Measurements from ENCODE around the gene IGF2R.
"Not testable (repeated sequence)": the region's sequence is repeated elsewhere in the genome, so short reads cannot be mapped to it uniquely, and the experiment has no call there.

Gene IGF2R

DNA sequence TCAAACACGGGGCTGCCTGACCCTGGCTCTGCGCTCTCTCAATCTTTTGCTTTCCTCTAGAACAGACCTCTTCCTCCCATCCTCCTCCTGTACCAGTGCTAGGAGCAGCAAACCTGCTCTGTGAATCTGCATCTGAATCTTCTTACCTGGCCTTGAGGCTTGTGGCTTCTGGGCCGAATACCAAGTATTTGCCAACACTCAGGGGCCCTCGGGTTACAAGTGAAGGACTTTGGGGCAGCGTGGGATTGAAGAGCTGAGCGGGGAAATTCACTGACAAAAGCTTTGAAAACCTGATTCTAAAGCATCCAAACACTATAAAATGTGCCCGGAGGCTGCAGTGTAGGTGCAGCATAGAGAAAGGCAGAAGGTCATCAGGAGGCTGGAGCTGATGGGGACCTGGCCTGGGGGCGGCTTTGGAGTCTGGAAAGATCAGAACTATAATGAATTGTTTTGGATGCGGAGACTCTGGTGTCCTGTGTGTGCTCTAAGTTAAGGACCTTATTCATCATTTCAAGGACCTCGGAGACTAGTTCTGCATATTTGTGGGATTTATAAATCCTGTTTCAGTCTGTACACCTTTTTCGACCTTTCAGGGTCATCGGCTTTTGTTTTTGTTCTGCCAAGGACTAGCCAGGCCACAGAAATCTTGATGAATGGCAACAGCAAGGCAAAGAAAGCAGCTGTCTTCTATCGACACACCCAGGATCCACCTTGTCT, 16.4 kb upstream of the IGF2R start:
- no peak for DNase-seq (ENCODE audit: low read depth)

DNA sequence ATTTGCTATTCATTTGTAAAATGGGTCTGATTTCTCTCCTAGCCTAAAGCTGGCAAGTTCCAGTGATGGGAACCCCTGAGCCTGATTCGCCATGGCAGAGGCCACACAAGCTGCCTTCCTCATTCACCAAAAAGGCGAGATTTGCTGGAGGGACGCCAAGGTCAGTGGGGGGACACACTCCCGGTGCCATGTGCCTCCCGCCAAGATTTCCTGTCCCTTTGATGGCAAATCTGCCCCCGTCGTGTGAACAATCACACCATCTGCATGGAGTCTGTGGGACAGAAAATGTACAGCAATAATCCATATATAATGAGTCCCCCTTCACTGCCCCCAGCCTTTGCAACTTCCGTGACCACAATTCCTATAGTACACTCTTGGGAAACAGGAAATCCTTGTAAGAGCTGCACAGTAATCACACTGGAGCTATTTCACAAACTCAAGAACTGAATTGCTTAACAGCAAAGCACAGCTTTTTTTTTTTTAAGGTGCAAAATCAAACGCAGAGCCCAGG, 15.7 kb upstream of the IGF2R start:
- DNase-seq (ENCODE audit: low read depth) = no peak

DNA sequence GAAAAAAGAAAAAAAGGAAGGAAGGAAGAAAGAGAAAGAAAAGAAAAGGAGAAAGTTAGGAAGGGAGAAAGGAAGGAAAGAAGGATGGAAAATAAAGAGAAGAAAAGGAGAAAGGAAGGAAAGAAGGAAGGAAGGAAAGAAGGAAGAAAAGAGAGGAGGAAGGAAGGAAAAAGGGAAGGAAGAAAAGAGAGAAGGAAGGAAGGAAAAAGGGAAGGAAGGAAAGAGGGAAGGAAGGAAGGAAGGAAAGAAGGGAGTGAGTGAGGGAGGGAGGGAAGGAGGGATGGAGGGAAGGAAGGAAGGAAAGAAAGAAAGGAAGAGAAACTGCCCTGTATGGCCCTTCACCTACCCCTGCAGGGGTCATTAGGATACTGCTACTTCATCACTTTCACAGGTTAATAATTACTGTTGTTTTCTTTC, 12.9 kb upstream of the IGF2R start:
- no peak for DNase-seq (ENCODE audit: low read depth)

DNA sequence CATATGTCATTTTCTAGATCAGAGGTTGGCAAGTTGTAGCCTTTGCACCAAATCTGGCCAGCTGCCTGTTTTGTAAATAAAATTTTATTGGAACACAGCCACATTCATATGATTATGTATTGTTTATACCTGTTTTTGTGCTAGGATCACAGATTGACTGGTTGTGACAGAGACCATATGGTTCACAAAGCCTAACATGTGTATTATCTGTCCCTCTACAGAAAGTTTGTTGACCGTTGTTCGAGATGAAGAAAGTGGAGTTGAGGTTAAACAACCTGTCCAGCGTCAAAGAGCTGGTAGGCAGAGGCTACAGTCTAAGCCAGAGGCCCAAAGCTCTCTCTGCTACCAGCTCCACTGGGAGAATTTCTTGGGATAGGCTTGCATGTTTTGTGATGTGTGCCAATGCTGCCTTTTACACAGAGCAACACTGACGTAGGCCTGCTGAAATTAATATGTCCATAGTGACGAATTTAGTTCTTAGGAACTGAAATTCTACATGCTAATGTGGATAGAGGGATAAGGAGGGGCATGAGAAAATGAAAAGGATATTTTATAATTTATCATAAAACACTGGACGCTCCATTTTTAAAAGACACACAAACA, 11.7 kb upstream of the IGF2R start:
- DNase-seq (ENCODE audit: low read depth) = no peak

DNA sequence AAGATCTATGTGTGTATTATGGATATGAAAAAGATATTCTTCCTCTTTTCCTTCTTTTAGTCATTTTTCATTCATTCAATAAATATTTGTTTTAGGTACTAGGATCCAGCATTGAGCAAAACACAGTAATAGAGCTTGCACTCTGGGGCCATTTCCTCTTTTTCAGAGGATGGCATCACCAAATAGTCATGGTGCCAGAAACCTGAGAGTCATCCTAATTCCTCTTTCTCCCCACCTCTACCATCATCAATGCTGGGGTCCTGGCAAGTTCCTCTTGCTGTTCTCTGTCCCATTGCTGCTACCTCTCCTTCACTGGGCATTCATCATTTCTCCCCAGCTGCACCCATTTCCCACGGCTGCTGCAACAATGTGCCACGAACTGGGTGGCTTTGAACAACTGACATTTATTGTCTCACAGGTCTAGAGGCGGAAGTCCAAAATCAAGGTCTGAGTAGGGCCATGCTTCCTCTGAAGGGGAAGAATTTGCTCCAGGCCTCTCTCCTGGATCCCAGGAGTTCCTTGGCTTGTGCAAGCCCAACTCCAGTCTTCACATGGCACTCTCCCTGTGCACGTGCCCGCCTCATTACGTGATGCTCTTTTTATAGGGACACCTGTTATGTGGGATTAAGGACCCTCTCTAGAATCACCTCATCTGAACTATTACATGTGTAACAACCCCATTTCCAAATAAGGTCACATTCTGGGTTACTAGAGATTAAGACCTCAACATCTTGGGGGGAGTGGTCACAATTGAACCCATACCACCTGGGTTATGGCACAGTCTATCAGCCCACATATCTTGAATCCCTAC, 9.5 kb upstream of the IGF2R start:
- no peak for DNase-seq (ENCODE audit: low read depth)

DNA sequence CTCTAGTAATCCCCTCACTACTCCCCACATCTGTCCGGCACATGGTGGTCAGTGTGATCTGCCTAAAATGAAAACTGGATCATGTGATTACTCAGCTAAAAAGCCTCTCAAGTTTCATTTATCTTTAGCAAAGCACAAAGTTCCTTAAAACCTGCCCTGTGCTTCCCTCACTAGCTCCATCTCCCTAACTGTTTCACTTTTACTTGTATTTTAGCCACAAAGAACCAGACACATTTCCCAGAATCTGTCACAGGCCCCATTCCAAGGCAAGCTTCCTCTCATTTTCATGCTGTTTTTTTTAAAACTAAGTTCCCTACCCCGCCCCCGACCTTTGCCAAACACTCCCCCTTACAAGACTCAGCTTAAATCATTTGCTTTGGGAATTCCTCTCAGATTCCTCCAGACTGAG, 8.9 kb upstream of the IGF2R start:
- DNase-seq (ENCODE audit: low read depth) = no peak

DNA sequence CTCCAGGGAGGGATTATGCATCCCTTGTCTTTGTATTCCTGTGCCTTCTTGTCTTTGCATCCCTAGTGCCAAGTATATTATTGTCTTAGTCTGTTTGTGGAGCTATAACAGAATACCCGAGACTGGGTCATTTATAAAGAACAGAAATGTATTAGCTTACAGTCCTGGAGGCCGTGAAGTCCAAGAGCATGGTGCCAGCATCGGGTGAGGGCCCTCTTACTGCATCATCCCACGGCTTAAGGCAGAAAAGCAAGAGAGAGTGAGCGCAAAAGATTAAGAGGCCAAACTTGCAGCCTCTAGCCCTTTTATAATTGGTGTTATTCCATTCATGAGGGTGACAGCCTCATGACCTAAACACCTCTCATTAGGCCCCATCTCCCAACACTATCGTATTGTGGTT, 8.4 kb upstream of the IGF2R start:
- no peak for DNase-seq (ENCODE audit: low read depth)

DNA sequence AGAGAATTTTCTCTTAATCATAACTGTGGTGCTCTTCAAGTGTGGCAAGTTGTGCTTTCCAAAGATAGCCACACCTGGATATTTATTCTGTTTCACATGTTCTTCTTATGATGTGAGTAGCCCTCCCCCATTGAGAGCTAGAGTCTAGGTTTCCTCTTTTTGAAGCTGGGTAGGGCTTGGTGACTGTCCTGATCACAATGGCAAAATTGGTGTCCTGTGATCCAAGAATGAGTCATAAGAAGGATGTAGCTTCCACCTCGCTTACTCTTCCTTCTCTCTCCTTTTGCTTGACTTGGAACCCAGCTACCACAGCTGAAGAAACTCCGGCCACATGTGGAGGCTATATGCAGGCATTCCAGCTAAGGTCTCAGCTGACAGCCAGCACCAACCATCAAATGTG, 7.4 kb upstream of the IGF2R start:
- DNase-seq (ENCODE audit: low read depth) = no peak

DNA sequence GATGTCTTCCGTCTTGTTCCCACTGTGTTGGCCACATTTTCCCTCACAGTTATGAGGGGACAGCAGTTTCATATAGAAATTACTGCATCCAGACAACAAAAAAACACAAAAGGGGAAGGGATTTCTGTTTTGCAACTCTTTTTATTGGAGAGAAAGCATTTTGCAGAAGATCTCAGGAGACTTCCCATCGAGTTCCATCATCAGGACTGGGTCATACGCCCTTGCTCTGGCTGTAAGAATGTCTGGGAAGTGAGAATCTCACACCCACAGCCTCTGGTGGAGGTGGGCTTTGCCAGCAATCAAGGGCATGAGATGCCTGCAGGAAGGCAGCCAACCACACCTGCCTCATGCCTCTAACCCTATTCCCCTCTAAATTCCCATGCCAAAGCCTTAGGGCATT, 5.8 kb upstream of the IGF2R start:
- no peak for DNase-seq (ENCODE audit: low read depth)

DNA sequence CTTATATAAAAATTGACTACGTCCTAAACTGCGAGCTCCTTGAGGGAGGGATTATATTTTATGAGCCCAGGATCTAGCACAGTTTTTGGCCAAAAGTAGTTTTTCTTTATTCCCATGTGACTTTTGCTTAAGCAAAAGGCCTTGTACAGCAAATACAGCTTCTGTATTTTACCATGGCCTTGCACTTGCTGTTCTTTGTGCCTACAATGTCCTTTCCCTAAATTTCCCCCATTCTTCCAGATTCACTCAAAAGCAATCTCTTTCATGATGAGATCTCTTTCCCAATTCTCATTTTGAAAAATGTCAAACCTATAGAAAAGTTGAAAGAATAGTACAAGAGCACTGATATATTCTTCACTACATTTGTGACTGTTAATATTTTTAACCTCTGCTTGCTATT, 4.8 kb upstream of the IGF2R start:
- no peak for DNase-seq (ENCODE audit: low read depth)

DNA sequence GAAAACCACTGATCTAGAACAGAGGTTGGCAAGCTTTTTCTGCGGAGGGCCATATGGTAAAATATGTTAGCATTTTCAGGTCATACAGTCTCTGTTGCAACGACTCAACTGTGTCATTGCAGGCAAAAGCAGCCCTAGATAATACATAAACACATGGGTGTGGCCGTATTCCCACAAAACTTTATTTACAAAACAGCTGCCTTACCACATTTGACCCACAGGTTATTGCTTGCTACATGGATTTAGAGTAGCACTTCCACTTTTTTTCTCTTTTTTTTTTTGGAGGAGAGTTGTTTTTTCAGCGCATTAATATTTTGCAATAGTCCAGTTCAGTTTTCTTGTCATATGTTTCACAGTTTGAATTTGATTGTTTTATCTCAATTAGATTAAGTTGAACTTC, 2.5 kb upstream of the IGF2R start:
- DNase-seq (ENCODE audit: low read depth) = no peak

DNA sequence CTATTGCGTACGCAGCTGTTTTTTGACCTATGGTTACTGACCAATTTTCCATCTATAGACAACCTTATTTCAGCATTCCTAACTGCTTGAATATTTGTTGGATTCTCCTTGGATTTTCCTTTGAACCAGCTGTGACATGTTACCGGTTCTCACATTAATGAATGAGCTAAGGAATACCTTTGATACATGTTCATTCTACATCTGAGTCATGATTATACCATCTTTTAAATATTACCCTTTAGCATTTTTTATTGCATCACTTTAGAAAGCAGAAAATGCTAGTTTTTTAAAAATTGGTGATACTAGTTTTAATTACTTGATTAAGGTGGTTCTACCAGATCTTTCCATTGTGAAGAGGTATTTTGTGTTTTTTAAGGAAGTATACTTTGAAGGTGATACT, 1.9 kb upstream of the IGF2R start:
- no peak for DNase-seq (ENCODE audit: low read depth)

DNA sequence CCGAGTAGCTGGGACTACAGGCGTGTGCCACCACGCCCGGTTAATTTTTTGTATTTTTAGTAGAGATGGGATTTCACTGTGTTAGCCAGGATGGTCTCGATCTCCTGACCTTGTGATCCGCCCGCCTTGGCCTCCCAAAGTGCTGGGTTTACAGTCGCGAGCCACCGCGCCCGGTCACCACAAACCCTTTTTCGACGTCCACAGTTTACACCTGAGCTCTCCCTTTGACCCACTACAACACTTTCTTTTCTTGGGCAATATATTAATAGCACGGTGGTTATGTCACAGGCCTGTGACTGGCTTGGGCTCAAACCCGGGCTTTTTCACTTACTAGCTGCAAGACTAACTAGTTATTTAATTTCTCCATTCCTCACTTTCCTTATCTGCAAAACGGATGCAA, 1.3 kb upstream of the IGF2R start:
- not testable (repeated sequence) for DNase-seq (ENCODE audit: low read depth)

DNA sequence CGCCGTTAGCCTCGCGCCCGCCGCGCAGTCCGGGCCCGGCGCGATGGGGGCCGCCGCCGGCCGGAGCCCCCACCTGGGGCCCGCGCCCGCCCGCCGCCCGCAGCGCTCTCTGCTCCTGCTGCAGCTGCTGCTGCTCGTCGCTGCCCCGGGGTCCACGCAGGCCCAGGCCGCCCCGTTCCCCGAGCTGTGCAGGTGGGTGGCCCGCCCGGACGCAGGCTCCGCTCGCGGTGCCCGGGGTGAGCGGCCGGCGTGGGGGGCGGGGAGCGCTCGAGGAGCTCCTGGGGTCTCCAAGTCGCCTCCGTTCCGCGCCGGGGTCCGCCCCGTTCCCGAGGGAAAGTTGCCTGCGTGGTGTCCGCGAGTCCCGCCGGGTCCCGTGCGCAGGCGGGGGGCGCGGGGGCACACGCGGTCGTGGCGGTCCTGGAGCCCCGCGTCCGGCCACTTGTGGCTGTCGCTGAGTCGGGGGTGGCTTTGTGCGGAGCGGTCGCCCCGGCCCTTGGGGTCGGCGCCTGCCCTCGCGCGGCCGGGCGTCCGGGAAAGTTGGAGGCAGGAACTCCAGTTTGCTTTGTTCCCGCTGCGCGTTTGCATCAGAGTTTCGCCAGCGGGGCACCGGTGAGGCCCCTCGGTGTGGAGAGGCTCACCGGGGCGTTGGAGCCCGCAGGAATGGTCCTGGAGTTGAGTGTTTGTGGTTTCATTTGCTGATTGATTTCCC, 476 bp downstream of the IGF2R start:
- DNase-seq (ENCODE audit: low read depth) = no peak

DNA sequence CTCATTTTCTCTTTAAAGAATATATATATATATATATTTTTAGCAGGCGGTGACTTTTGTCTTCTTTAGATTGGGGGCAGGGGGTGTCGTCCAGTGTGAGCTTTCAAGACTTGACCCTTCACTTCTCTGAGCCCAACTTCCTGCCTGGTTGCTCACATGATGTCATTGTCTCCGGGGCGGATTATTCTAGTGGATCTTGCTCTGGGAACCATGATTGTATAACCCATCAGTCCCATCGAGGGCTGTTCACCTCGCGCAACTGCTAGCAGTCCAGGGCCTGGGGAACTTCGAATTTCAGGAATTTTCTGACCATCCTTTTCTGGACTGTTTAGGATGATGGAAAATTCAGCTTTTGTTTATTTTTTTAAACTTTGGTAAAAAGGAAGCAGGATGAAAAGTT, 1.0 kb downstream of the IGF2R start:
- no peak for DNase-seq (ENCODE audit: low read depth)

DNA sequence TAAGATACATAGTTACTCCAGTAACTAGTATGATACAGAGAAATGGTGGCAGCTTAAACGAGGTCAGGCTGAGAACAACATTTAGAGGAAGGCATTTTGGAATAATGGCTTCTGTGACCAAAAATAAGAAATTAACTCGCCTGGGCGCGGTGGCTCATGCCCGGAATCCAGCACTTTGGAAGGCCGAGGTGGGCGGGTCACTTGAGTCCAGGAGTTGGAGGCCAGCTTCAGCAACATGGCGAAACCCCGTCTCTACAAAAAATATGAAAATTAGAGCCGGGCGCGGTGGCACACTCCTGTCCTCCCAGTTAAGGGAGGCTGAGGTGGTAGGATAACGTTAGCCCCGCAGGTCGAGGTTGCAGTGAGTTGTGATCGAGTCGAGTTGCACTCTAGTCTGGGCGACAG, 1.8 kb downstream of the IGF2R start:
- no peak for DNase-seq (ENCODE audit: low read depth)

DNA sequence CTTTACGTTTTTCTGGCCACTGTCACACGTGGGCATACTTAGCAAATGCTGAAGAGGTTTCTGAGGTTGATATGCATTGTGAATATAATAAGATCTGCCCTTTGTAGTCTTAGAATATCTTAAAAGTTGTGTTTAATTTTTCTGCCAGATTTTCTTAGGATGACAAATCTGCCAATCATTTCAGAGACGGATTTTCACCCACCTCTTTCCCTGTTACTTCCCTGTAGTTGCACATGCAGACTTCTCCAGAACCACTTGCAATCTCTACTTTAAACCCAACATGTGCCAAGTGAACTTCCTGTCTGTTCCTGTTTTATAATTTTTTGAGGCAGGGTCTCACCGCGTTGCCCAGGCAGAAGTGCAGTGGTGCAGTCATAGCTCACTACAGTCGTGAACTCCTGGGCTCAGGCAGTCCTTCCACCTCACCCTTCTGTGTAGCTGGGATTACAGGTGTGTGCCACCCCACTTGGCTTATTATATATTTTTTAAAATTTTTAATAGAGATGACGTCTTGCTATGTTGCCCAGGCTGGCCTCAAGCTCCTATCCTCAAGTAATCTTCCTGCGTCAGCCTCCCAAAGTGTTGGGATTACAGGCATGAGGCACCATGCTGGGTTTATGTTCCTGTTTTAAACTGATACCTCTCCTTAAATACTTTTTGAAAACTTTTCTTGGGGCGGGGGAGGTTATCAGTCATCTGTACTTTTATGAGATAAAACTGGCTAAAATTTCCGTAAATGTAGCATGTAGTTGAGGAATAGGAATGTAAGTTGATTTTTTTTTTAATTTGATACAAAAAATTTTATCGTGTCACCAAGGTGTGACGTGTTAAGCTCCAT, 2.7 kb downstream of the IGF2R start:
- no peak for DNase-seq (ENCODE audit: low read depth)

DNA sequence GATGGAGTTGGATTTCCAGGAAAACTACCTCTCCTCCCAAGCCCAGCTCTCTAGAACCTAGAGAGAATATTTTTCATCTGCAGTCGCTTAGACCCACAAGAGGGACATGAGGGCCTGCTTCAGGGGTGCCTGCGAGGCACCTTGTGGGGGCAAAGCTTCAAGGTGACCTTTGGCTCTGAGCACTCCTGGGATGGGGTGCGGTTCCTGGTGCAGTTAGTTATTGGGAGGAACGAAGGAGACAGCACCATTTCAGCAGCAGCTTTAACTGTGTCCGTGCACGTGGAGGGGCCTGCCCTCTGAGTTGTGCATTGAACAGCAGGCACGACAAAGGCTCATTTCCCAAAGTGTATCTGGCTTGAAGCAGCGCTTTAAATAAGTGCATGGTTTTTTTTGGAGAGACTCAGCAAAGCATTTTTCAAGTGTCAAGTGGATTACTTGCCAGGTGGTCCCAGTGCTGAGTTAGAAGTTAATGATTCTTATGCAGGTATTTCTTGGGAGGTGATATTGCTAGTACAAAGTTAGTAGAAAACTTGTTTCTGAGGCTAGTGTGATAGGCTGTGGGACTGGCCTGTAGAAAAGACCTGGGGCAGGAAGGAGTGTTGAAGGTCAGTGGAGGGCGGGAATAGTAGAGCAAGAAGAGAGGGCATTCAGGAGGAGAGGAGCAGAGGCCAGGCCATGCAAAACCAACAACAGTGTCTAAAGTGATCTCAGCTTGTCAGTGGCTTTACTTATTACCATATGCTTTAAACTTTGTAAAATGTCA, 3.8 kb downstream of the IGF2R start:
- no peak for DNase-seq (ENCODE audit: low read depth)

DNA sequence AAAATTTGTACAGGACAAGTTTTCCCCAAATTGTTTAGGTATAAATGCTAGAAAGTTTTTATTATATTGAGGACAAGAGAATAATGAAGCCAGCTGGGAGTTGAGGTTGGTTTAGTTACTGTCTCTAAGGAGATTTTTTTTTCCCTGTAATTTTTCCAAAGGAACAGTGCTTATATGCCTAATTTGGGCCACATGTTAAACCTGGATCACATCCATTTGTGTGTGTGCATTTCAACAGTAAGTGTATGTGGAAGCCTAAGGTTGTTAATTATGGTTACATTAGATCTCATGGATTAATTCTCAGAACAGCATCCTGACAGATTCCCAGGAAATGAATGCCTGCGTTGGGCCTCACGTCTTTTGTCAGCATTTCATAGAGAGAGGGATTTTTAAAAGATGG, 4.5 kb downstream of the IGF2R start:
- DNase-seq (ENCODE audit: low read depth) = no peak

DNA sequence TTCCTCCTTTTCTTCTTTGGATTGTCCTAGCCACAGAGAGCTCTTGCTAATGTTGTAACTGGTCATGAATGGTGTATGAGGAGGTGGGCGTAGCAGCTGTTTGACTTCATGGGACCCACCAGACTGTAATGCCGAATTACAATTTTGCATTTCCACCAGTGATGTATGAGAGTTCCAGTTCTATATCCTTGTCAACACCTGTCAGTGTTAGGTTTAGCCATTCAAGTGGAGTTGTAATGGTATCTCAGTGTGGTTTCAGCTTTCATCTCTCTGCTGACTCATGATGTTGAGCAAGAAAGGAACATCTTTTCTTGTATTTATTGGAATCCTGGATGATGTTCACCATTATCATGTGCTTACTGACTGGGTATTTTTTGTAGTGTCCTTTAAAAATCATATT, 5.1 kb downstream of the IGF2R start:
- DNase-seq (ENCODE audit: low read depth) = no peak

DNA sequence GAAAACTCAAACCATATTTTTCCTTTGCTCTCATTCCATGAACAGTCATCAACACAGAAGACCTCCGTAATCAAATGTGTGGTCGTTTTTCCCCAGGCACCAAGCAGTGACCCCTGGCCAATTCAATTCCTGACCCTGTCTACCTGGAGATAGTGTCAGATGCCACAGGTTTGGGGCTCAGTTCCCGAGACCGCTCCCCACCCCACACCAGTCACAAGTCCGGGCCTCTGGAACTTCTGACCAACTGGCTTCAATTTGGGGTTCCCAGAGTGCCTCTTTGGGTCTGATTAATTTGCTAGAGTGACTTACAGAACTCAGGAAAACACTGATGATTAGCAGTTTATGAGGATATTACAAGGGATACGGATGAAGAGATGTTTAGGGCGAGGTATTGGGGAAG, 6.0 kb downstream of the IGF2R start:
- no peak for DNase-seq (ENCODE audit: low read depth)
